Measurements from ENCODE around the gene SPDL1. TPM values are rescaled to one million over a fixed set of nuclear protein-coding genes. Genes with fewer than 3 reads are reported as not detected.

SPDL1 gene
- total and polyA plus RNA-seq, 2 donors from 2014 or later = 3.2 to 6.8 TPM

DNA sequence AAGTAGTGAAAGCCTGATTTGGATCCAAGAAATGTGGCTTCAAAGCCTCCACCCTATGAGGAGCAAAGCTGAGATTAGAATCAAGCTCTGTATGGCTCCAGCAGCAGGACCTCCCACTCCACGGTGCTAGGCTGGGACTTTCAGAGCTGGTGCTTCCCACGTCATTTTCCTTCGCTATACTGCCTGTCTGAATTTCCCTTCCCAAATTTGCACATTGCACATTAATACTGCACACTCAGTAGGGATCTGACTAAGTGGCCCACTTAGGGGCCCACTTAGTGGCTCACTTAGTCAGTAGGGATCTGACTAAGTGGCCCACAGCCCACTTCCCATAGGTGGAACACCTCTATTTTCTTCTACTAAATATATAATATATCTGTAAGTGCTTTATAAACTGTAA is 14.1 kb upstream of the SPDL1 start:
- intact Hi-C loops (cut with DNase I) = no loop called here
- Histone ChIP-seq H3K36me3 (ENCODE audit: control insufficient read depth in 2 of 3, insufficient read depth in 3 of 3, low read length in 3 of 3) (no peaks in the 10 kb centered on the region), H3K27ac (ENCODE audit: low read depth in 2 of 2, low read length in 2 of 2) (no peak overlapping the region), H3K27me3 (ENCODE audit: control insufficient read depth, insufficient read depth, low read length) (no peaks in the 10 kb centered on the region), H3K9me3 (ENCODE audit: control insufficient read depth in 2 of 3, insufficient read depth in 1 of 3, low read length in 3 of 3) (no peaks in the 10 kb centered on the region), H3K4me3 (ENCODE audit: low read length in 3 of 3) (no peak overlapping the region), H3K4me1 (ENCODE audit: control insufficient read depth in 2 of 3, insufficient read depth in 2 of 3, low read depth in 1 of 3, low read length in 3 of 3) (no peaks in the 10 kb centered on the region), H3K9ac (ENCODE audit: low read length in 3 of 3) (no peak overlapping the region)
- TF ChIP-seq, protein P1, sequence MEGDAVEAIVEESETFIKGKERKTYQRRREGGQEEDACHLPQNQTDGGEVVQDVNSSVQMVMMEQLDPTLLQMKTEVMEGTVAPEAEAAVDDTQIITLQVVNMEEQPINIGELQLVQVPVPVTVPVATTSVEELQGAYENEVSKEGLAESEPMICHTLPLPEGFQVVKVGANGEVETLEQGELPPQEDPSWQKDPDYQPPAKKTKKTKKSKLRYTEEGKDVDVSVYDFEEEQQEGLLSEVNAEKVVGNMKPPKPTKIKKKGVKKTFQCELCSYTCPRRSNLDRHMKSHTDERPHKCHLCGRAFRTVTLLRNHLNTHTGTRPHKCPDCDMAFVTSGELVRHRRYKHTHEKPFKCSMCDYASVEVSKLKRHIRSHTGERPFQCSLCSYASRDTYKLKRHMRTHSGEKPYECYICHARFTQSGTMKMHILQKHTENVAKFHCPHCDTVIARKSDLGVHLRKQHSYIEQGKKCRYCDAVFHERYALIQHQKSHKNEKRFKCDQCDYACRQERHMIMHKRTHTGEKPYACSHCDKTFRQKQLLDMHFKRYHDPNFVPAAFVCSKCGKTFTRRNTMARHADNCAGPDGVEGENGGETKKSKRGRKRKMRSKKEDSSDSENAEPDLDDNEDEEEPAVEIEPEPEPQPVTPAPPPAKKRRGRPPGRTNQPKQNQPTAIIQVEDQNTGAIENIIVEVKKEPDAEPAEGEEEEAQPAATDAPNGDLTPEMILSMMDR (IDR thresholded peaks at IDR 0.05; ENCODE audit: borderline replicate concordance, extremely low read depth, insufficient read depth) = no peak
- FAIRE-seq (no peak), DNase-seq (no peak)

GRCh38 chr5:169571355-169571754 is 12.2 kb upstream of the SPDL1 start:
- FAIRE-seq = no peak
- Histone ChIP-seq H3K4me3 (ENCODE audit: low read length in 3 of 3) (no peak overlapping the region), H3K27ac (ENCODE audit: low read depth in 2 of 2, low read length in 2 of 2) (no peak overlapping the region), H3K9me3 (ENCODE audit: control insufficient read depth in 2 of 3, insufficient read depth in 1 of 3, low read length in 3 of 3) (no peaks in the 10 kb centered on the region), H3K36me3 (ENCODE audit: control insufficient read depth in 2 of 3, insufficient read depth in 3 of 3, low read length in 3 of 3) (no peaks in the 10 kb centered on the region), H3K27me3 (ENCODE audit: control insufficient read depth, insufficient read depth, low read length) (no peaks in the 10 kb centered on the region), H3K9ac (ENCODE audit: low read length in 3 of 3) (no peak overlapping the region), H3K4me1 (ENCODE audit: control insufficient read depth in 2 of 3, insufficient read depth in 2 of 3, low read depth in 1 of 3, low read length in 3 of 3) (no peaks in the 10 kb centered on the region)
- intact Hi-C loops (cut with DNase I) = no loop called here
- DNase-seq = no peak
- TF ChIP-seq, protein P1 (IDR thresholded peaks at IDR 0.05; ENCODE audit: borderline replicate concordance, extremely low read depth, insufficient read depth) = no peak

DNA sequence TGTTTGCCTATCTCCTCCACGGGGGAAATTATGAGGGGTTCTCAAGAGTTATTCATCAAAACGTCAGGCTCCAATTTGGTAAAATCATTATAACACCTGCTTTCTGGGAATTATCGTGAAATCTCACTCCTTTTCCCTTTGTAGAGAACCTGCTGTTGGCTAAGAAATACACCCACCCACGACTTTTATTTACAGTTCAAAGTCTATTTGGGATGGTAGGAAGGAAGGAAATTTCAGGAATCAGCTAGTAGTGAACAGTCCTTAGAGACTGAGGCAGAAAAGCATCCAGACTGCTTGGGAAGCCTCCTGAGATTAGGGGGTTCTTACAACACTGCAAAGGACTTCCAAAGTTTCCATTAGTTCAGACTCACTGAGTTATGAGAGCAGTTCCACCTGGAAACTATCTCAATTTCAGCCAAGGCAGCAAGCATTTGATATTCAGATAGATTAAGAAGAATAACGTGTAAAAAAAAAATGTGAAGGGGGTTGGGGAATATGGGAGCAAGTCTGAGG is 9.4 kb upstream of the SPDL1 start:
- Histone ChIP-seq H3K4me1 (ENCODE audit: control insufficient read depth in 2 of 3, insufficient read depth in 2 of 3, low read depth in 1 of 3, low read length in 3 of 3) (no peaks in the 10 kb centered on the region), H3K27ac (ENCODE audit: low read depth in 2 of 2, low read length in 2 of 2) (no peak overlapping the region), H3K9ac (ENCODE audit: low read length in 3 of 3) (no peak overlapping the region), H3K36me3 (ENCODE audit: control insufficient read depth in 2 of 3, insufficient read depth in 3 of 3, low read length in 3 of 3) (no peaks in the 10 kb centered on the region), H3K4me3 (ENCODE audit: low read length in 3 of 3) (no peak overlapping the region), H3K9me3 (ENCODE audit: control insufficient read depth in 2 of 3, insufficient read depth in 1 of 3, low read length in 3 of 3) (no peaks in the 10 kb centered on the region), H3K27me3 (ENCODE audit: control insufficient read depth, insufficient read depth, low read length) (no peaks in the 10 kb centered on the region)
- intact Hi-C loops (cut with DNase I) = no loop called here
- FAIRE-seq (no peak), DNase-seq (no peak)
- TF ChIP-seq, protein P1 (IDR thresholded peaks at IDR 0.05; ENCODE audit: borderline replicate concordance, extremely low read depth, insufficient read depth) = no peak

GRCh38 chr5:169576181-169576598 is 7.4 kb upstream of the SPDL1 start:
- Histone ChIP-seq H3K9me3 (ENCODE audit: control insufficient read depth in 2 of 3, insufficient read depth in 1 of 3, low read length in 3 of 3) (no peaks in the 10 kb centered on the region), H3K27ac (ENCODE audit: low read depth in 2 of 2, low read length in 2 of 2) (no peak overlapping the region), H3K9ac (ENCODE audit: low read length in 3 of 3) (no peak overlapping the region), H3K4me1 (ENCODE audit: control insufficient read depth in 2 of 3, insufficient read depth in 2 of 3, low read depth in 1 of 3, low read length in 3 of 3) (no peaks in the 10 kb centered on the region), H3K36me3 (ENCODE audit: control insufficient read depth in 2 of 3, insufficient read depth in 3 of 3, low read length in 3 of 3) (no peaks in the 10 kb centered on the region), H3K4me3 (ENCODE audit: low read length in 3 of 3) (no peak overlapping the region), H3K27me3 (ENCODE audit: control insufficient read depth, insufficient read depth, low read length) (no peaks in the 10 kb centered on the region)
- TF ChIP-seq, protein P1 (IDR thresholded peaks at IDR 0.05; ENCODE audit: borderline replicate concordance, extremely low read depth, insufficient read depth) = no peak
- intact Hi-C loops (cut with DNase I) = no loop called here
- DNase-seq = no peak
- FAIRE-seq = no peak
